Cardiac muscle cell (in vitro differentiated cells and primary cell): ENCODE measurements around the gene SCAANT1. TPM values are rescaled to one million over a fixed set of nuclear protein-coding genes. Genes with fewer than 3 reads are reported as not detected.
A peak's percentile ranks its signal among the peaks of the same experiment; 100 is the strongest.

Source experiments
- DNase-seq, 2 donors: peaks; one replicate each; pipeline versions ENCODE4 v3.0.0 to v3.0.0-alpha.2; 2010 to 2017; ENCODE audit warnings: low read depth in 1 of 2, low spot score in 1 of 2
- H3K27ac ChIP-seq: fragments of 200-600 bp; sonication (generic); 2 replicates; pipeline ENCODE4 v1.5.1; 2016
- H3K27me3 ChIP-seq: fragments of 200-600 bp; sonication (generic); 2 replicates; pipeline ENCODE4 v1.6.0; 2016; ENCODE audit warnings: control low read depth
- H3K36me3 ChIP-seq: fragments of 200-600 bp; sonication (generic); 2 replicates; pipeline ENCODE4 v1.5.1; 2016; ENCODE audit warnings: control low read depth
- H3K4me1 ChIP-seq: fragments of 200-600 bp; sonication (generic); 2 replicates; pipeline ENCODE4 v1.8.1; 2017; ENCODE audit warnings: low read depth, mild to moderate bottlenecking, mixed run types
- H3K4me3 ChIP-seq: fragments of 200-600 bp; sonication (generic); 2 replicates; pipeline ENCODE4 v1.5.1; 2016; ENCODE audit warnings: mild to moderate bottlenecking
- H3K9me3 ChIP-seq: fragments of 200-600 bp; sonication (generic); 2 replicates; pipeline ENCODE4 v1.5.1; 2017; ENCODE audit warnings: low read depth, mild to moderate bottlenecking, control low read depth
- CTCF ChIP-seq: IDR thresholded peaks from 2 replicates; pipeline ENCODE4 v1.5.1; 2012; ENCODE audit warnings: low read depth, mild to moderate bottlenecking, low read length
- polyA plus RNA-seq: library from polyadenylated mRNA; unstranded; fragments of >200 nt; fragmentation: Nextera tagmentation; extraction: Ambion mirVana; gene quantifications from 2 replicates; pipeline ENCODE4 v1.2.1, GENCODE V29; 2016
- total RNA-seq: library from RNA; depleted of rRNA; stranded (reverse); fragments of >200 nt; gene quantifications from 2 replicates; pipeline ENCODE4 v1.2.3, GENCODE V29; 2016

Gene SCAANT1
- total and polyA plus RNA-seq, 2 experiments from 2014 or later = not detected

GRCh38 chr3:63908776-63909175 lies 3.4 kb downstream of the SCAANT1 start:
- no peaks in the 10 kb centered on the region for H3K27me3 ChIP-seq
- no peaks in the 10 kb centered on the region for H3K9me3 ChIP-seq
- H3K4me3 ChIP-seq = no peak overlapping the region
- H3K27ac ChIP-seq = no peak overlapping the region
- no peak for DNase-seq
- no peaks in the 10 kb centered on the region for H3K36me3 ChIP-seq
- no peak for TF ChIP-seq CTCF
- peaks cover 11% of the 10 kb centered on the region for H3K4me1 ChIP-seq

GRCh38 chr3:63908081-63908736 lies 4.0 kb downstream of the SCAANT1 start:
- Histone ChIP-seq H3K4me3 (no peak overlapping the region), H3K4me1 (peaks cover 11% of the 10 kb centered on the region), H3K27me3 (no peaks in the 10 kb centered on the region), H3K36me3 (no peaks in the 10 kb centered on the region), H3K27ac (no peak overlapping the region), H3K9me3 (no peaks in the 10 kb centered on the region)
- DNase-seq = peak; percentile 53 to 59
- TF ChIP-seq CTCF = peak; percentile 48

GRCh38 chr3:63905731-63906620 lies 6.2 kb downstream of the SCAANT1 start:
- Histone ChIP-seq H3K27ac (no peak overlapping the region), H3K9me3 (no peaks in the 10 kb centered on the region), H3K36me3 (no peaks in the 10 kb centered on the region), H3K27me3 (no peaks in the 10 kb centered on the region), H3K4me3 (no peak overlapping the region), H3K4me1 (peaks cover 7% of the 10 kb centered on the region)
- DNase-seq = no peak
- TF ChIP-seq CTCF = no peak

GRCh38 chr3:63900459-63900858 lies 11.7 kb downstream of the SCAANT1 start:
- H3K27me3 ChIP-seq = no peaks in the 10 kb centered on the region
- H3K27ac ChIP-seq = no peak overlapping the region
- peaks cover 13% of the 10 kb centered on the region for H3K4me1 ChIP-seq
- no peak overlapping the region for H3K4me3 ChIP-seq
- peak; percentile 45 to 65 for DNase-seq
- no peak for TF ChIP-seq CTCF
- no peaks in the 10 kb centered on the region for H3K9me3 ChIP-seq
- peaks cover 4% of the 10 kb centered on the region for H3K36me3 ChIP-seq

- peaks cover 13% of the 10 kb centered on the region for H3K4me1 ChIP-seq
- H3K9me3 ChIP-seq = no peaks in the 10 kb centered on the region
- no peak overlapping the region for H3K4me3 ChIP-seq
- DNase-seq = no peak
- peaks cover 4% of the 10 kb centered on the region for H3K36me3 ChIP-seq
- no peaks in the 10 kb centered on the region for H3K27me3 ChIP-seq
- no peak overlapping the region for H3K27ac ChIP-seq
- no peak for TF ChIP-seq CTCF
Measured at GRCh38 chr3:63900010-63900409, 12.2 kb downstream of the SCAANT1 start.
